GM10847 (cell line): ENCODE data around the gene BRWD1.

Experiments used
- POLR2A ChIP-seq: IDR thresholded peaks from 2 replicates; pipeline ENCODE4 v1.6.1; 2011; ENCODE audit not compliant: insufficient read length; ENCODE audit errors: extremely low read depth

The BRWD1 gene

GRCh38 chr21:39181205-39181818 is 132.1 kb downstream of the BRWD1 start:
- no peak for TF ChIP-seq POLR2A

- TF ChIP-seq POLR2A, result no peak
These were observed 132.9 kb downstream of the BRWD1 start for GRCh38 chr21:39180429-39181019.

GRCh38 chr21:39178421-39178820 is 135.0 kb downstream of the BRWD1 start:
- TF ChIP-seq POLR2A, result no peak

DNA sequence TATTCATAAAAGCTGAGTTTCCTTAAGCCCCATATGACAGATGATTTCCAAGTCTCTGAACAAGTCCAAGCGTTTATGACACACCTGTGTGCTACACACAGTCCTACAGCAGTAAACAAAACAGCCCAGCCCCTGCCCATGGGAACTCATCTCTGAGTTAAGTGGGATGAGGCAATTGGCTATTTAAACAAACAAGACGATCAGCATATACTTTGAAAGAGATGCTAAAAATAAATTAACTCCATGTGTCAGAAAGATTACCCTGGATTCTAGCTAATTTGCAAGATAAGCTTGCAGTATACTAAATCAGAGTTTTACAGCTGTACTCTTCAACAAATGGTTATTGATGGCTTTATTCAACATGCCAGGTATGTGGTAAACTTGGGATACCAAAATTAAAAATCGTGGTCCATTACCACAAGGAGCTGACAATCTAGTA is 137.1 kb downstream of the BRWD1 start:
- no peak for TF ChIP-seq POLR2A

GRCh38 chr21:39175665-39176064 is 137.8 kb downstream of the BRWD1 start:
- TF ChIP-seq POLR2A, result no peak

DNA sequence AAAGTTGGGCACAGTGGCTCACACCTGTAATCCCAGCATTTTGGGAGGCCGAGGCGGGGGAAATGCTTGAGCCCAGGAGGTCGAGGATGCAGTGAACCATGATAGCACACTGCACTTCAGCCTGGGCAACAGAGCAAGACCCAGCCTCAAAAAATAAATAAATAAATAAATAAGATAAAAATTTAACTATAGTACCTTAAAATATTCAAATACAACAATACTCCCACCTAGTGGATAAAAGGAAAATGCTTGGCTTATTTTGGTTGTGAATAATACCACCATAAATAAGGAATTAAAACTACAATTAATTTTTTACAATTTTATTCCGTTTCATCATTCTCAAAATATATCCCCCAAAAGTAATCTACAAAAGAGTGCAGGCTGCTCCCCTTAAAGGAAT is 138.3 kb downstream of the BRWD1 start:
- no peak for TF ChIP-seq POLR2A

DNA sequence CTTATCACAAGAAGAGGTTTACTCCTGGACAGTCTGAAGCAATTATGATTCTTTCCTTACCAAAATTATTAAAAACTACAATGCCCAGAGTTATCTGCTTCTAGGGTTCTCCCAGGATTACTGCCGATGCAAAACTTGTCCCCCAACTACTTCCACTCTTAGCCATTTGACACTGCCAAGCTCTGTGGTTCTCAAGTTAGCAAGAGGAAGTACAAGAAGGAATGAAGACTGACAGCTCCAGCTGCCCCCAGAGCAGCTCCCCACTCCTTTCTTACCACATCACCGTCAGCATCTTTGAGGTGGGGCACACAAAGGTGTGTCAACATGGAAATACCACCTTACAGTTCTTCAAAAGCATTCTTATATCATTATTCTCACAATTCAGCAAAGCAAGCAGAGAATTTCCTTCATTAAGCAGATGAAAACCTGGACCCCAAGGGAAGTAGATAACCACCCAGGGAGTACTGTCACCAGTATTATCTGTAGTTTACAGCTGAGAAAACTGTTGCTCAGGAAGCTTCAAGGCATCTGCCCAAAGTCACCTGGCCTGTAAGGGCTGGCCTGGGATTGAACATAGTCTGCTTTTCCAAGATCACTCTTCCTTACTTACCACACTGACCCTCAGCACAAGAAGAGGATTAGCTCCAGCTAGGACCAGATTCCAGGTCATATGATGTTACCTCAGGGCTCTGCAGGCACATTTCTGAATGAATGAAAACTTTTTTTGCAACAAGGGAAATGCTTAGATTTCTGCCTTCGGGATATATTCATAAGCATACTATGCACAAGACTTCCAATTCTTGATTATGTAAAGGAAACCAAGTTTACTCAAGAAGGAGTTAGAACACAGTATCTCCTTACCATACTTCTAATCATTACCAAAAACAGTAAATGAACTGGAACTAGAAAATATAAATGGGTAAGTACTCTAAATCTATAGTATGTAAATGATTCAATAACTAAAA is 139.4 kb downstream of the BRWD1 start:
- no peak for TF ChIP-seq POLR2A

- TF ChIP-seq POLR2A, result no peak
These were observed 143.5 kb downstream of the BRWD1 start for GRCh38 chr21:39169906-39170305.

DNA sequence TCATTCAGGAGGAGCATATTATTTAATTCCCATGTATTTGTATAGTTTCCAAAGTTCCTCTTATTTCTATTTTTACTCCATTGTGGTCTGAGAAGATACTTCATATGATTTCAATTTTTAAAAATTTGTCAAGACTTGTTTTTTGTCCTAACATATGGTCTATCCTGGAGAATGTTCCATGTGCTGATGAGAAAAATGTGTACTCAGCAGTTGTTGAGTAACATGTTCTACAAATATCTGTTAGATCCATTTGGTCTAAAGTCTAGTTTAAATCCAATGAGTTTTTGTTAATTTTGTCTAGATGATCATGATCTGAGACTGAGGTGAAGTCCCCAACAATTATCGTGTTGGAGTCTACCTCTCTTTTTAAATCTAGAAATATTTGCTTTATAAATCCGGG is 144.6 kb downstream of the BRWD1 start:
- TF ChIP-seq POLR2A, result no peak

DNA sequence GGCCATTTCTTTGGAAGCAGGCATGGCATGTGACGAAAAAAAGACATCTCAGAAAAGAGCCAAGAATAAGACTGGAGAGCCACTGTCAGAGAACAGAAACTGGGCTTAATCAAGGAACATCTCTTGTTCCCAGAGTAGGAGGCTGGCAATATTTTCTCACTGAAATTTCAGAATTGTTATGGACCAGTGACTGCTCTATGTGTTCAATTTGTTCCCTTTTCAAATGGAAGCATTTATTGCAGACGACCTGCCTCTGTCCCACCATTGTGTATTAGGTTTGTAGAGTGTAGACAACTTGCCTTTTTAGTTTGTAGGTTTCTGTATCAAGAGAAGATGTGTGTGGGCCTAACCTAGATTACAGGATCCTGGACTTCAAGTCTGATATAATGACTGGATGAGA is 148.9 kb downstream of the BRWD1 start:
- TF ChIP-seq POLR2A, result no peak

GRCh38 chr21:39161064-39161463 is 152.4 kb downstream of the BRWD1 start:
- TF ChIP-seq POLR2A, result no peak

- TF ChIP-seq POLR2A, result no peak
These were observed 153.9 kb downstream of the BRWD1 start for GRCh38 chr21:39159342-39160063.

GRCh38 chr21:39156024-39156423 is 157.4 kb downstream of the BRWD1 start:
- TF ChIP-seq POLR2A, result no peak

GRCh38 chr21:39155578-39155977 is 157.9 kb downstream of the BRWD1 start:
- TF ChIP-seq POLR2A, result no peak

DNA sequence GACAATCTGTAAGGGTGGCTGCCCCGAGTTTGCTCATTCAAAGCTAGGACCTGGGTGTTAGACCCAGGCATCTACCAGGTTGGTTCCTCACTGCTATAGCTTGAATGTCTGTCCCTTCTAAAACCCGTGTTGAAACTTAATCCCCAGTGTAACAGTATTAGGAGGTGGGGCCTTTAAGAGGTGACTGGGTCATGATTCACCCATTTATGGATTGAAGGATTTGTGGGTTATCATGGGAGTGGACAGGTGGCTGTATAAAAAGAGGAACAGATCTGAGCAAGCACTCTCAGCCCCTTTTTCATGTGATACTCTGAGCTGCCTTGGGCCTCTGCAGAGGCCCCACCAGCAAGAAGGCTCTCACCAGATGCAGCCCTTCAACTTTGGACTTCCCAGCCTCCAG is 159.6 kb downstream of the BRWD1 start:
- TF ChIP-seq POLR2A, result no peak

GRCh38 chr21:39153373-39153772 is 160.1 kb downstream of the BRWD1 start:
- no peak for TF ChIP-seq POLR2A

GRCh38 chr21:39152271-39152670 is 161.2 kb downstream of the BRWD1 start:
- TF ChIP-seq POLR2A, result no peak
